GM21447 (cell line): ENCODE data around the gene SCUBE3.

Source experiments
- ATAC-seq: cut with Tn5 transposase; IDR thresholded peaks from one replicate; pipeline ENCODE4 v1.9.1; 2021; ENCODE audit not compliant: unreplicated experiment

SCUBE3 gene

GRCh38 chr6:35213824-35214756 lies at the start of gene SCUBE3:
TSS of gene SCUBE3 (plus strand) at chr6:35213956. CDS start at chr6:35214419, 463 bp downstream.
- no peak for ATAC-seq

- ATAC-seq: no peak
Measured at GRCh38 chr6:35164277-35164676, 49.5 kb upstream of the SCUBE3 start.

- no peak for ATAC-seq
Measured at GRCh38 chr6:35164868-35165267, 48.9 kb upstream of the SCUBE3 start.

GRCh38 chr6:35165630-35166071 lies 48.1 kb upstream of the SCUBE3 start:
- ATAC-seq: no peak

- no peak for ATAC-seq
Measured at GRCh38 chr6:35166116-35166515, 47.6 kb upstream of the SCUBE3 start.

GRCh38 chr6:35166520-35166919 lies 47.2 kb upstream of the SCUBE3 start:
- ATAC-seq: no peak

GRCh38 chr6:35167505-35167904 lies 46.3 kb upstream of the SCUBE3 start:
- ATAC-seq: no peak

- ATAC-seq: no peak
Measured at GRCh38 chr6:35168461-35168861, 45.3 kb upstream of the SCUBE3 start.

- ATAC-seq: no peak
Measured at GRCh38 chr6:35170166-35170565, 43.6 kb upstream of the SCUBE3 start.

- no peak for ATAC-seq
Measured at GRCh38 chr6:35170891-35171290, 42.9 kb upstream of the SCUBE3 start.

GRCh38 chr6:35173044-35173426 lies 40.7 kb upstream of the SCUBE3 start:
- no peak for ATAC-seq

- no peak for ATAC-seq
Measured at GRCh38 chr6:35173427-35174087, 40.2 kb upstream of the SCUBE3 start.

- no peak for ATAC-seq
Measured at GRCh38 chr6:35174088-35174434, 39.7 kb upstream of the SCUBE3 start.

- no peak for ATAC-seq
Measured at GRCh38 chr6:35174501-35174900, 39.3 kb upstream of the SCUBE3 start.

- no peak for ATAC-seq
Measured at GRCh38 chr6:35176301-35177024, 37.3 kb upstream of the SCUBE3 start.

GRCh38 chr6:35177157-35177556 lies 36.6 kb upstream of the SCUBE3 start:
- no peak for ATAC-seq

GRCh38 chr6:35177596-35177995 lies 36.2 kb upstream of the SCUBE3 start:
- ATAC-seq: no peak

- no peak for ATAC-seq
Measured at GRCh38 chr6:35178012-35178411, 35.7 kb upstream of the SCUBE3 start.

- ATAC-seq: no peak
Measured at GRCh38 chr6:35178932-35179832, 34.6 kb upstream of the SCUBE3 start.

- ATAC-seq: no peak
Measured at GRCh38 chr6:35179901-35180535, 33.7 kb upstream of the SCUBE3 start.
